ENCODE measurements around the gene CD101. TPM values are rescaled to one million over a fixed set of nuclear protein-coding genes. Genes with fewer than 3 reads are reported as not detected.
"Not testable (repeated sequence)": the region's sequence is repeated elsewhere in the genome, so short reads cannot be mapped to it uniquely, and the experiment has no call there.

CD101 gene
- total RNA-seq, 3 donors from 2014 or later: 0.65 to 1.2 (median 1.2) TPM

- no peaks in the 10 kb centered on the region for H3K27me3 Mint-ChIP-seq (ENCODE audit: low read depth)
- H3K4me3 Mint-ChIP-seq: no peak overlapping the region
- ATAC-seq: no peak
- no peaks in the 10 kb centered on the region for H3K4me1 Mint-ChIP-seq (ENCODE audit: low read depth)
- peaks cover 7% of the 10 kb centered on the region for H3K9me3 Mint-ChIP-seq
- H3K36me3 Mint-ChIP-seq (ENCODE audit: insufficient read depth): peaks cover 9% of the 10 kb centered on the region
- no peak for DNase-seq
These were observed 28.9 kb upstream of the CD101 start for GRCh38 chr1:116972674-116973030.

GRCh38 chr1:116980309-116980708 is 21.3 kb upstream of the CD101 start:
- not testable (repeated sequence) for H3K4me1 Mint-ChIP-seq (ENCODE audit: low read depth); H3K36me3 Mint-ChIP-seq (ENCODE audit: insufficient read depth); H3K4me3 Mint-ChIP-seq; ATAC-seq; DNase-seq; H3K27me3 Mint-ChIP-seq (ENCODE audit: low read depth); H3K9me3 Mint-ChIP-seq

GRCh38 chr1:116981521-116982037 is 20.0 kb upstream of the CD101 start:
- Mint-ChIP-seq H3K36me3 (ENCODE audit: insufficient read depth) (no peaks in the 10 kb centered on the region), H3K27me3 (ENCODE audit: low read depth) (no peaks in the 10 kb centered on the region), H3K9me3 (no peaks in the 10 kb centered on the region), H3K4me1 (ENCODE audit: low read depth) (peaks cover 11% of the 10 kb centered on the region), H3K4me3 (no peak overlapping the region)
- ATAC-seq (no peak), DNase-seq (no peak)

GRCh38 chr1:116982319-116983004 is 19.1 kb upstream of the CD101 start:
- no peak for DNase-seq
- peaks cover 20% of the 10 kb centered on the region for H3K4me1 Mint-ChIP-seq (ENCODE audit: low read depth)
- no peak overlapping the region for H3K4me3 Mint-ChIP-seq

GRCh38 chr1:116983112-116983511 is 18.4 kb upstream of the CD101 start:
- no peak overlapping the region for H3K4me3 Mint-ChIP-seq
- DNase-seq (no peak), ATAC-seq (no peak)
- no peaks in the 10 kb centered on the region for H3K9me3 Mint-ChIP-seq
- peaks cover 26% of the 10 kb centered on the region for H3K4me1 Mint-ChIP-seq (ENCODE audit: low read depth)
- no peaks in the 10 kb centered on the region for H3K36me3 Mint-ChIP-seq (ENCODE audit: insufficient read depth)
- no peaks in the 10 kb centered on the region for H3K27me3 Mint-ChIP-seq (ENCODE audit: low read depth)

More at GRCh38 chr1:116982319-116983004, 19.1 kb upstream of the CD101 start:
- Mint-ChIP-seq H3K27me3 (ENCODE audit: low read depth) (no peaks in the 10 kb centered on the region), H3K9me3 (no peaks in the 10 kb centered on the region), H3K36me3 (ENCODE audit: insufficient read depth) (no peaks in the 10 kb centered on the region)
- ATAC-seq: no peak

- H3K4me3 Mint-ChIP-seq: no peak overlapping the region
- peaks cover 31% of the 10 kb centered on the region for H3K4me1 Mint-ChIP-seq (ENCODE audit: low read depth)
- ATAC-seq (no peak), DNase-seq (no peak)
- no peaks in the 10 kb centered on the region for H3K9me3 Mint-ChIP-seq
- H3K27me3 Mint-ChIP-seq (ENCODE audit: low read depth): no peaks in the 10 kb centered on the region
- no peaks in the 10 kb centered on the region for H3K36me3 Mint-ChIP-seq (ENCODE audit: insufficient read depth)
These were observed 17.9 kb upstream of the CD101 start for GRCh38 chr1:116983678-116984077.

GRCh38 chr1:116984406-116985160 is 17.0 kb upstream of the CD101 start:
- Mint-ChIP-seq H3K9me3 (no peaks in the 10 kb centered on the region), H3K4me1 (ENCODE audit: low read depth) (peaks cover 32% of the 10 kb centered on the region), H3K36me3 (ENCODE audit: insufficient read depth) (no peaks in the 10 kb centered on the region), H3K27me3 (ENCODE audit: low read depth) (no peaks in the 10 kb centered on the region), H3K4me3 (no peak overlapping the region)
- no peak for DNase-seq
- no peak for ATAC-seq

- H3K27me3 Mint-ChIP-seq (ENCODE audit: low read depth): no peaks in the 10 kb centered on the region
- peaks cover 37% of the 10 kb centered on the region for H3K4me1 Mint-ChIP-seq (ENCODE audit: low read depth)
- H3K9me3 Mint-ChIP-seq: no peaks in the 10 kb centered on the region
- H3K36me3 Mint-ChIP-seq (ENCODE audit: insufficient read depth): no peaks in the 10 kb centered on the region
- DNase-seq (peak; percentile 38), ATAC-seq (peak; percentile 57 to 61)
- peak overlapping the region; percentile 81 for H3K4me3 Mint-ChIP-seq
These were observed 14.9 kb upstream of the CD101 start for GRCh38 chr1:116986421-116987255.

GRCh38 chr1:116987256-116987555 is 14.4 kb upstream of the CD101 start:
- Mint-ChIP-seq H3K27me3 (ENCODE audit: low read depth) (no peaks in the 10 kb centered on the region), H3K9me3 (no peaks in the 10 kb centered on the region), H3K4me1 (ENCODE audit: low read depth) (peaks cover 41% of the 10 kb centered on the region), H3K36me3 (ENCODE audit: insufficient read depth) (no peaks in the 10 kb centered on the region), H3K4me3 (peak overlapping the region; percentile 81)
- DNase-seq (peak; percentile 76), ATAC-seq (peak; percentile 80 to 87)

GRCh38 chr1:116988248-116988647 is 13.3 kb upstream of the CD101 start:
- H3K9me3 Mint-ChIP-seq: no peaks in the 10 kb centered on the region
- ATAC-seq (no peak), DNase-seq (no peak)
- no peaks in the 10 kb centered on the region for H3K36me3 Mint-ChIP-seq (ENCODE audit: insufficient read depth)
- no peaks in the 10 kb centered on the region for H3K27me3 Mint-ChIP-seq (ENCODE audit: low read depth)
- no peak overlapping the region for H3K4me3 Mint-ChIP-seq
- peaks cover 43% of the 10 kb centered on the region for H3K4me1 Mint-ChIP-seq (ENCODE audit: low read depth)

- no peak overlapping the region for H3K4me3 Mint-ChIP-seq
- ATAC-seq (no peak), DNase-seq (no peak)
- peaks cover 4% of the 10 kb centered on the region for H3K9me3 Mint-ChIP-seq
- H3K4me1 Mint-ChIP-seq (ENCODE audit: low read depth): peaks cover 43% of the 10 kb centered on the region
- H3K36me3 Mint-ChIP-seq (ENCODE audit: insufficient read depth): no peaks in the 10 kb centered on the region
- H3K27me3 Mint-ChIP-seq (ENCODE audit: low read depth): no peaks in the 10 kb centered on the region
These were observed 12.7 kb upstream of the CD101 start for GRCh38 chr1:116988908-116989307.

- ATAC-seq: no peak
- Mint-ChIP-seq H3K27me3 (ENCODE audit: low read depth) (no peaks in the 10 kb centered on the region), H3K9me3 (peaks cover 4% of the 10 kb centered on the region), H3K4me1 (ENCODE audit: low read depth) (peaks cover 40% of the 10 kb centered on the region), H3K36me3 (ENCODE audit: insufficient read depth) (no peaks in the 10 kb centered on the region), H3K4me3 (no peak overlapping the region)
- DNase-seq: no peak
These were observed 11.7 kb upstream of the CD101 start for GRCh38 chr1:116989835-116990234.

- H3K4me1 Mint-ChIP-seq (ENCODE audit: low read depth): peaks cover 40% of the 10 kb centered on the region
- no peaks in the 10 kb centered on the region for H3K36me3 Mint-ChIP-seq (ENCODE audit: insufficient read depth)
- no peak overlapping the region for H3K4me3 Mint-ChIP-seq
- ATAC-seq (no peak), DNase-seq (no peak)
- no peaks in the 10 kb centered on the region for H3K27me3 Mint-ChIP-seq (ENCODE audit: low read depth)
- peaks cover 4% of the 10 kb centered on the region for H3K9me3 Mint-ChIP-seq
These were observed 10.9 kb upstream of the CD101 start for GRCh38 chr1:116990612-116991151.

GRCh38 chr1:116991171-116991845 is 10.3 kb upstream of the CD101 start:
- DNase-seq (no peak), ATAC-seq (no peak)
- Mint-ChIP-seq H3K27me3 (ENCODE audit: low read depth) (no peaks in the 10 kb centered on the region), H3K9me3 (peaks cover 4% of the 10 kb centered on the region), H3K4me3 (peak overlapping the region; percentile 7), H3K4me1 (ENCODE audit: low read depth) (peaks cover 35% of the 10 kb centered on the region), H3K36me3 (ENCODE audit: insufficient read depth) (no peaks in the 10 kb centered on the region)
